Stimulated activated CD8-positive, alpha-beta memory T cell treated with anti-CD3 and anti-CD28 coated beads, Interleukin-4, amount 100 ng/mL, for 1 hour (primary cell): ENCODE results near the gene ARID4B.
A peak's percentile ranks its signal among the peaks of the same experiment; 100 is the strongest.
"Not testable (repeated sequence)": the region's sequence is repeated elsewhere in the genome, so short reads cannot be mapped to it uniquely, and the experiment has no call there.

Experiments
- DNase-seq, 2 donors: peaks; one replicate each; pipeline ENCODE4 v3.0.0-alpha.2; 2020; ENCODE audit warnings: low read depth in 2 of 2, low spot score in 1 of 2

Gene ARID4B

GRCh38 chr1:235275223-235275622 is 52.8 kb downstream of the ARID4B start:
- no peak for DNase-seq

GRCh38 chr1:235272851-235273250 is 55.1 kb downstream of the ARID4B start:
- no peak for DNase-seq

GRCh38 chr1:235270625-235271024 is 57.4 kb downstream of the ARID4B start:
- DNase-seq: no peak

- not testable (repeated sequence) for DNase-seq
These were observed 58.0 kb downstream of the ARID4B start for GRCh38 chr1:235269990-235270389.

GRCh38 chr1:235268379-235269125 is 59.4 kb downstream of the ARID4B start:
- no peak for DNase-seq

GRCh38 chr1:235266967-235267366 is 61.0 kb downstream of the ARID4B start:
- DNase-seq: no peak

GRCh38 chr1:235266325-235266724 is 61.7 kb downstream of the ARID4B start:
- DNase-seq: no peak

- no peak for DNase-seq
These were observed 62.1 kb downstream of the ARID4B start for GRCh38 chr1:235265900-235266299.

- DNase-seq: no peak
These were observed 63.7 kb downstream of the ARID4B start for GRCh38 chr1:235264327-235264726.

- no peak for DNase-seq
These were observed 65.4 kb downstream of the ARID4B start for GRCh38 chr1:235262539-235262938.

GRCh38 chr1:235261243-235261642 is 66.7 kb downstream of the ARID4B start:
- no peak for DNase-seq

GRCh38 chr1:235259133-235259778 is 68.7 kb downstream of the ARID4B start:
- no peak for DNase-seq

- DNase-seq: not testable (repeated sequence)
These were observed 69.9 kb downstream of the ARID4B start for GRCh38 chr1:235258068-235258467.

GRCh38 chr1:235254721-235255120 is 73.3 kb downstream of the ARID4B start:
- DNase-seq: no peak

GRCh38 chr1:235253219-235253962 is 74.6 kb downstream of the ARID4B start:
- DNase-seq: peak; percentile 11 to 34

- no peak for DNase-seq
These were observed 77.5 kb downstream of the ARID4B start for GRCh38 chr1:235250430-235250829.

GRCh38 chr1:235246022-235246948 is 81.7 kb downstream of the ARID4B start:
- no peak for DNase-seq

- no peak for DNase-seq
These were observed 82.9 kb downstream of the ARID4B start for GRCh38 chr1:235244974-235245592.

- DNase-seq: no peak
These were observed 87.0 kb downstream of the ARID4B start for GRCh38 chr1:235240960-235241359.

- no peak for DNase-seq
These were observed 88.1 kb downstream of the ARID4B start for GRCh38 chr1:235239851-235240250.
